Fibroblast of the conjunctiva (primary cell): Measurements from ENCODE around the gene AMER3.
A peak's percentile ranks its signal among the peaks of the same experiment; 100 is the strongest.

Experiments used
- DNase-seq: peaks from one replicate; pipeline ENCODE4 v3.0.0-alpha.2; 2010; ENCODE audit warnings: low read depth

AMER3 gene

GRCh38 chr2:130778781-130779180 is 23.4 kb downstream of the AMER3 start:
- no peak for DNase-seq

- no peak for DNase-seq
Observed at GRCh38 chr2:130785466-130786055, 30.2 kb downstream of the AMER3 start.

GRCh38 chr2:130786076-130786475 is 30.7 kb downstream of the AMER3 start:
- DNase-seq, result no peak

GRCh38 chr2:130787841-130788240 is 32.5 kb downstream of the AMER3 start:
- no peak for DNase-seq

GRCh38 chr2:130790312-130790711 is 35.0 kb downstream of the AMER3 start:
- no peak for DNase-seq

GRCh38 chr2:130790804-130791616 is 35.7 kb downstream of the AMER3 start:
- no peak for DNase-seq

- no peak for DNase-seq
Observed at GRCh38 chr2:130791617-130791939, 36.2 kb downstream of the AMER3 start.

- no peak for DNase-seq
Observed at GRCh38 chr2:130795431-130795830, 40.1 kb downstream of the AMER3 start.

GRCh38 chr2:130796290-130796689 is 41.0 kb downstream of the AMER3 start:
- DNase-seq, result no peak

- peak; percentile 69 for DNase-seq
Observed at GRCh38 chr2:130797493-130798435, 42.4 kb downstream of the AMER3 start.

GRCh38 chr2:130798472-130799218 is 43.3 kb downstream of the AMER3 start:
- no peak for DNase-seq

GRCh38 chr2:130799295-130799694 is 44.0 kb downstream of the AMER3 start:
- DNase-seq, result no peak

- no peak for DNase-seq
Observed at GRCh38 chr2:130805613-130806012, 50.3 kb downstream of the AMER3 start.

- no peak for DNase-seq
Observed at GRCh38 chr2:130806370-130806769, 51.0 kb downstream of the AMER3 start.

- DNase-seq, result no peak
Observed at GRCh38 chr2:130807659-130808385, 52.5 kb downstream of the AMER3 start.

GRCh38 chr2:130808482-130809268 is 53.3 kb downstream of the AMER3 start:
- no peak for DNase-seq

GRCh38 chr2:130810490-130810889 is 55.1 kb downstream of the AMER3 start:
- no peak for DNase-seq

- DNase-seq, result no peak
Observed at GRCh38 chr2:130813722-130814121, 58.4 kb downstream of the AMER3 start.

GRCh38 chr2:130814931-130815680 is 59.8 kb downstream of the AMER3 start:
- no peak for DNase-seq
